DMS153 (cell line): Measurements from ENCODE around the gene ZNF799.
"Not testable (repeated sequence)": the region's sequence is repeated elsewhere in the genome, so short reads cannot be mapped to it uniquely, and the experiment has no call there.

Experiments
- DNase-seq: peaks from one replicate; lab custom pipeline; 2025; lab: John Stamatoyannopoulos, UW

The ZNF799 gene

GRCh38 chr19:12362236-12362635, 38.8 kb downstream of the ZNF799 start:
- DNase-seq: not testable (repeated sequence)

GRCh38 chr19:12353375-12353774, 47.7 kb downstream of the ZNF799 start:
- DNase-seq: no peak

- DNase-seq: no peak
These were observed 50.2 kb downstream of the ZNF799 start for GRCh38 chr19:12350890-12351197.

GRCh38 chr19:12350185-12350889, 50.7 kb downstream of the ZNF799 start:
- no peak for DNase-seq

GRCh38 chr19:12346896-12347295, 54.2 kb downstream of the ZNF799 start:
- DNase-seq: no peak

GRCh38 chr19:12345197-12345596, 55.9 kb downstream of the ZNF799 start:
- DNase-seq: no peak
